H9 (cell line): ENCODE results near the gene PTAR1. TPM values are rescaled to one million over a fixed set of nuclear protein-coding genes. Genes with fewer than 3 reads are reported as not detected.

ENCODE experiments used
- DNase-seq: peaks from one replicate; pipeline ENCODE4 v3.0.0-alpha.2; 2017
- H2AFZ ChIP-seq: one replicate; pipeline ENCODE4 v1.6.1; 2013; ENCODE audit warnings: mild to moderate bottlenecking, low read length, control low read depth, moderate library complexity
- H2AK5ac ChIP-seq: 2 replicates; pipeline ENCODE4 v1.6.1; 2013; ENCODE audit warnings: low read length, control low read depth, mixed read lengths; ENCODE audit not compliant: insufficient read length
- H2BK120ac ChIP-seq: one replicate; pipeline ENCODE4 v1.6.1; 2013; ENCODE audit warnings: low read depth, mild to moderate bottlenecking, low read length, control low read depth, inconsistent platforms; ENCODE audit not compliant: poor library complexity, severe bottlenecking
- H2BK12ac ChIP-seq: 2 replicates; pipeline ENCODE4 v1.6.1; 2013; ENCODE audit warnings: low read length, control low read depth, mixed read lengths, low read depth; ENCODE audit not compliant: insufficient read length
- H2BK15ac ChIP-seq: 2 replicates; pipeline ENCODE4 v1.6.1; 2013; ENCODE audit warnings: low read depth, low read length, control low read depth
- H2BK20ac ChIP-seq: one replicate; pipeline ENCODE4 v1.6.1; 2013; ENCODE audit warnings: low read depth, mild to moderate bottlenecking, low read length, control low read depth, inconsistent platforms; ENCODE audit not compliant: poor library complexity, severe bottlenecking
- H2BK5ac ChIP-seq: 2 replicates; pipeline ENCODE4 v1.6.1; 2013; ENCODE audit warnings: low read length, control low read depth, mixed read lengths; ENCODE audit not compliant: insufficient read length
- H3K14ac ChIP-seq: 2 replicates; pipeline ENCODE4 v1.6.1; 2013; ENCODE audit warnings: low read length, control low read depth; ENCODE audit not compliant: insufficient read depth
- H3K18ac ChIP-seq: 2 replicates; pipeline ENCODE4 v1.6.1; 2013; ENCODE audit warnings: low read depth, mild to moderate bottlenecking, mixed read lengths, low read length, control low read depth; ENCODE audit not compliant: insufficient read length
- H3K23ac ChIP-seq: 2 replicates; pipeline ENCODE4 v1.6.1; 2013; ENCODE audit warnings: low read length, control low read depth, mixed read lengths, low read depth; ENCODE audit not compliant: insufficient read length
- H3K23me2 ChIP-seq: 2 replicates; pipeline ENCODE4 v1.6.1; 2013; ENCODE audit warnings: low read depth, mild to moderate bottlenecking, mixed read lengths, low read length, control low read depth; ENCODE audit not compliant: insufficient read length, poor library complexity, severe bottlenecking
- H3K27ac ChIP-seq: 2 replicates; pipeline ENCODE4 v1.5.1; 2013; ENCODE audit warnings: low read length, control low read depth, mixed read lengths, low read depth; ENCODE audit not compliant: insufficient read length
- H3K27me3 ChIP-seq: 2 replicates; pipeline ENCODE4 v1.6.1; 2013; ENCODE audit warnings: low read length, control low read depth, inconsistent platforms; ENCODE audit not compliant: insufficient read depth
- H3K4ac ChIP-seq: 2 replicates; pipeline ENCODE4 v1.6.1; 2013; ENCODE audit warnings: low read depth, mild to moderate bottlenecking, control low read depth, inconsistent platforms, low read length, moderate library complexity
- H3K4me1 ChIP-seq: 2 replicates; pipeline ENCODE4 v1.6.1; 2013; ENCODE audit warnings: low read length, control low read depth, inconsistent platforms; ENCODE audit not compliant: insufficient read depth
- H3K4me2 ChIP-seq: 2 replicates; pipeline ENCODE4 v1.6.1; 2013; ENCODE audit warnings: low read length, control low read depth, mixed read lengths; ENCODE audit not compliant: insufficient read length, insufficient read depth
- H3K56ac ChIP-seq: 2 replicates; pipeline ENCODE4 v1.6.1; 2013; ENCODE audit warnings: low read depth, mild to moderate bottlenecking, mixed read lengths, low read length, control low read depth; ENCODE audit not compliant: insufficient read length
- H3K79me1 ChIP-seq: 2 replicates; pipeline ENCODE4 v1.6.1; 2013; ENCODE audit warnings: low read depth, mild to moderate bottlenecking, moderate library complexity, low read length, control low read depth, inconsistent platforms; ENCODE audit not compliant: insufficient read depth, poor library complexity, severe bottlenecking
- H3K79me2 ChIP-seq: 2 replicates; pipeline ENCODE4 v1.6.1; 2013; ENCODE audit warnings: low read length, control low read depth, inconsistent platforms; ENCODE audit not compliant: insufficient read depth
- H3K9ac ChIP-seq: 2 replicates; pipeline ENCODE4 v1.6.1; 2013; ENCODE audit warnings: low read length, control low read depth, mixed read lengths; ENCODE audit not compliant: insufficient read length; ENCODE audit errors: extremely low read depth
- H3K9me3 ChIP-seq: one replicate; pipeline ENCODE4 v1.6.1; 2013; ENCODE audit warnings: low read depth, low read length, inconsistent platforms; ENCODE audit not compliant: control insufficient read depth
- H3T11ph ChIP-seq: one replicate; pipeline ENCODE4 v1.6.1; 2013; ENCODE audit warnings: mild to moderate bottlenecking, low read length, control low read depth, inconsistent platforms
- H4K20me1 ChIP-seq: one replicate; pipeline ENCODE4 v1.6.1; 2013; ENCODE audit not compliant: control insufficient read depth, insufficient read length, insufficient read depth
- H4K5ac ChIP-seq: 2 replicates; pipeline ENCODE4 v1.6.1; 2013; ENCODE audit warnings: low read depth, mild to moderate bottlenecking, mixed read lengths, low read length, control low read depth; ENCODE audit not compliant: insufficient read length
- H4K8ac ChIP-seq: replicated peaks from 2 replicates; pipeline ENCODE4 v1.6.1; 2013; ENCODE audit warnings: low read length, control low read depth, mixed read lengths, low read depth; ENCODE audit not compliant: insufficient read length
- H4K91ac ChIP-seq: 2 replicates; pipeline ENCODE4 v1.6.1; 2013; ENCODE audit warnings: low read depth, mild to moderate bottlenecking, moderate library complexity, mixed read lengths, low read length, control low read depth; ENCODE audit not compliant: insufficient read length
- H3K27ac Mint-ChIP-seq, 3 experiments: 2 replicates in 2 of 3; 3 replicates in 1 of 3; pipeline ENCODE4 v1.8.0; 2020 to 2021; ENCODE audit warnings: mixed read lengths in 3 of 3, mild to moderate bottlenecking in 1 of 3, moderate library complexity in 1 of 3
- H3K27me3 Mint-ChIP-seq: 2 replicates; pipeline ENCODE4 v1.8.0; 2021; ENCODE audit warnings: low read depth, mild to moderate bottlenecking, moderate library complexity, mixed read lengths
- H3K36me3 Mint-ChIP-seq, 3 experiments: 2 replicates in 2 of 3; 3 replicates in 1 of 3; pipeline ENCODE4 v1.8.0; 2020 to 2021; ENCODE audit warnings: low read depth in 3 of 3, mixed read lengths in 3 of 3; ENCODE audit not compliant: insufficient read depth in 1 of 3
- H3K4me1 Mint-ChIP-seq, 2 experiments: 2 replicates each; pipeline ENCODE4 v1.8.0; 2020; ENCODE audit warnings: mixed read lengths in 2 of 2
- H3K4me3 Mint-ChIP-seq, 2 experiments: 2 replicates in 1 of 2; 3 replicates in 1 of 2; pipeline ENCODE4 v1.8.0; 2020 to 2021; ENCODE audit warnings: mild to moderate bottlenecking in 2 of 2, mixed read lengths in 2 of 2, moderate library complexity in 1 of 2
- H3K9me3 Mint-ChIP-seq, 2 experiments: 2 replicates in 1 of 2; 3 replicates in 1 of 2; pipeline ENCODE4 v1.8.0; 2020; ENCODE audit warnings: mild to moderate bottlenecking in 2 of 2, mixed read lengths in 2 of 2, moderate library complexity in 1 of 2
- WGBS: extraction: QIAGEN DNeasy Blood & Tissue Kit; methylation state at CpG from one replicate; pipeline ENCODE4 v1.1.7; 2013; ENCODE audit warnings: missing lambda C conversion rate, low lambda C conversion rate, mixed read lengths; ENCODE audit not compliant: insufficient read length; ENCODE audit errors: extremely low coverage; 5-methylcytosine and 5-hydroxymethylcytosine counted together
- total RNA-seq: library from RNA; stranded (reverse); gene quantifications from 2 replicates; pipeline ENCODE4 v1.2.1, GENCODE V29; 2021
- TF ChIP-seq, protein P1 (sequence below): fragments of 200-600 bp; sonication (generic); conservative IDR thresholded peaks from 3 replicates; pipeline ENCODE4 v1.8.0; 2021; ENCODE audit warnings: antibody characterized with exemption, mild to moderate bottlenecking

Gene PTAR1
- total RNA-seq, 1 experiment from 2014 or later = 117 TPM

DNA sequence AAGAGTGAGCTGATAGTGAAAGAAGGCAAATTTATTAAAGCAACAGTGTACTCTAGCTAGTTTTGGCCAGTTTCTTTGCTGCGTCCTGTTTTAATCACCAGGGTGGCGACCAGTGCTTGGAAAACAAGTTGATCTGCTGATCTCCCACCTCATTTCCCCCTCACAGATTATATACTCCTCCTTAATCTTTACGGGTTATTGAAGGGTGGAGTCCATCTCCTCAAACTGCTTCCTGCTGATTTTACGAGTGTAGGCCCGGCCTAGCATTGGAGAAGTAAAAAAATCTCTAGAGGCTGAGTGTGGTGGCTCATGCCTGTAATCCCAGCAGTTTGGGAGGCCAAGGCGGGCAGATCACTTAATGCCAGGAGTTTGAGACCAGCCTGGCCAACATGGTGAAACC lies 46.8 kb upstream of the PTAR1 start:
- H3K18ac ChIP-seq = no peak overlapping the region
- H4K91ac ChIP-seq = no peak overlapping the region
- H3K79me1 ChIP-seq = no peaks in the 10 kb centered on the region
- H3K9me3 ChIP-seq = no peaks in the 10 kb centered on the region
- no CpG with 5 or more reads among the region's 6 CpGs for WGBS
- no peaks in the 10 kb centered on the region for H3K4me1 ChIP-seq
- no peak overlapping the region for H2BK120ac ChIP-seq
- H3K4me2 ChIP-seq = no peak overlapping the region
- H3T11ph ChIP-seq = no peak overlapping the region
- no peak overlapping the region for H2BK12ac ChIP-seq
- H3K23ac ChIP-seq = no peak overlapping the region
- H3K27ac Mint-ChIP-seq = peak overlapping the region in 1 of 3 experiments; percentile 27; a peak in 2 of 7 replicates
- H2AK5ac ChIP-seq = no peak overlapping the region
- no peak overlapping the region for H2BK5ac ChIP-seq
- no peaks in the 10 kb centered on the region for H3K23me2 ChIP-seq
- no peak overlapping the region for H3K4me3 Mint-ChIP-seq
- no peak overlapping the region for H2AFZ ChIP-seq
- TF ChIP-seq, protein P1, sequence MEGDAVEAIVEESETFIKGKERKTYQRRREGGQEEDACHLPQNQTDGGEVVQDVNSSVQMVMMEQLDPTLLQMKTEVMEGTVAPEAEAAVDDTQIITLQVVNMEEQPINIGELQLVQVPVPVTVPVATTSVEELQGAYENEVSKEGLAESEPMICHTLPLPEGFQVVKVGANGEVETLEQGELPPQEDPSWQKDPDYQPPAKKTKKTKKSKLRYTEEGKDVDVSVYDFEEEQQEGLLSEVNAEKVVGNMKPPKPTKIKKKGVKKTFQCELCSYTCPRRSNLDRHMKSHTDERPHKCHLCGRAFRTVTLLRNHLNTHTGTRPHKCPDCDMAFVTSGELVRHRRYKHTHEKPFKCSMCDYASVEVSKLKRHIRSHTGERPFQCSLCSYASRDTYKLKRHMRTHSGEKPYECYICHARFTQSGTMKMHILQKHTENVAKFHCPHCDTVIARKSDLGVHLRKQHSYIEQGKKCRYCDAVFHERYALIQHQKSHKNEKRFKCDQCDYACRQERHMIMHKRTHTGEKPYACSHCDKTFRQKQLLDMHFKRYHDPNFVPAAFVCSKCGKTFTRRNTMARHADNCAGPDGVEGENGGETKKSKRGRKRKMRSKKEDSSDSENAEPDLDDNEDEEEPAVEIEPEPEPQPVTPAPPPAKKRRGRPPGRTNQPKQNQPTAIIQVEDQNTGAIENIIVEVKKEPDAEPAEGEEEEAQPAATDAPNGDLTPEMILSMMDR = no peak
- no peaks in the 10 kb centered on the region for H4K20me1 ChIP-seq
- H3K14ac ChIP-seq = no peak overlapping the region
- no peak overlapping the region for H4K5ac ChIP-seq
- no peak overlapping the region for H2BK15ac ChIP-seq
- no peak overlapping the region for H3K56ac ChIP-seq
- H4K8ac ChIP-seq = no peak overlapping the region
- H2BK20ac ChIP-seq = no peak overlapping the region
- no peak overlapping the region for H3K27ac ChIP-seq
- H3K9me3 Mint-ChIP-seq = no peaks in the 10 kb centered on the region; a peak in 1 of 5 replicates
- H3K36me3 Mint-ChIP-seq = no peaks in the 10 kb centered on the region
- H3K4ac ChIP-seq = no peak overlapping the region
- no peak overlapping the region for H3K9ac ChIP-seq
- peaks cover 5 to 12% of the 10 kb centered on the region in 2 experiments for H3K4me1 Mint-ChIP-seq
- no peak for DNase-seq
- H3K79me2 ChIP-seq = no peaks in the 10 kb centered on the region
- no peaks in the 10 kb centered on the region for H3K27me3 ChIP-seq
- no peaks in the 10 kb centered on the region; the same call in 1 of the 2 replicates for H3K27me3 Mint-ChIP-seq
